K562 (cell line): ENCODE data around the gene GABBR1.

Source experiments
- CHD1 ChIP-seq: fragments of 200-600 bp; sonication (generic); IDR thresholded peaks from one replicate; pipeline ENCODE4 v1.6.1; 2012; ENCODE audit warnings: mild to moderate bottlenecking, moderate library complexity, low read length, inconsistent platforms
- EGR1 ChIP-seq: fragments of 450-650 bp; conservative IDR thresholded peaks from 2 replicates; pipeline ENCODE4 v1.6.1; 2017; ENCODE audit warnings: mild to moderate bottlenecking
- ESRRA ChIP-seq: fragments of 450-650 bp; IDR thresholded peaks from 2 replicates; pipeline ENCODE4 v1.6.1; 2014; ENCODE audit warnings: low read depth, mild to moderate bottlenecking, moderate library complexity, borderline replicate concordance
- SIN3A ChIP-seq, 2 experiments: fragments of 150-350 bp in 1 of 2; IDR thresholded peaks; 2 replicates each; pipeline ENCODE4 v1.6.1; 2011 to 2016; ENCODE audit warnings: borderline replicate concordance in 2 of 2, low read depth in 2 of 2, low read length in 2 of 2, mild to moderate bottlenecking in 2 of 2, moderate library complexity in 2 of 2; ENCODE audit not compliant: control insufficient read depth in 1 of 2
- TEAD4 ChIP-seq, 2 experiments: sonication (generic) in 1 of 2; formaldehyde crosslinking in 1 of 2; IDR thresholded peaks; 2 replicates each; pipeline versions ENCODE4 v1.6.1 to v1.8.0; 2012 to 2022; ENCODE audit warnings: borderline replicate concordance in 1 of 2, inconsistent platforms in 1 of 2, low read length in 1 of 2, mild to moderate bottlenecking in 1 of 2, missing genetic modification reagents in 1 of 2
- ZFP1 ChIP-seq: fragments of 450-650 bp; formaldehyde crosslinking; IDR thresholded peaks from 2 replicates; pipeline ENCODE4 v1.4.0; 2020; ENCODE audit warnings: mild to moderate bottlenecking, mixed read lengths
- ZNF764 ChIP-seq: fragments of 250-450 bp; sonication (Bioruptor Pico); IDR thresholded peaks from 2 replicates; pipeline ENCODE4 v1.4.0; 2020; ENCODE audit warnings: low read depth, mild to moderate bottlenecking, moderate library complexity
- TF ChIP-seq, protein P1 (sequence below), 2 experiments: fragments of 450-650 bp in 1 of 2; sonication (generic) in 1 of 2; formaldehyde crosslinking in 1 of 2; IDR thresholded peaks; 2 replicates each; pipeline versions ENCODE4 v1.7.1 to v1.9.0; 2016 to 2022; ENCODE audit warnings: inconsistent platforms in 1 of 2, mild to moderate bottlenecking in 1 of 2, missing genetic modification reagents in 1 of 2
- TF ChIP-seq, protein P2 (sequence below): fragments of 450-650 bp; IDR thresholded peaks from 2 replicates; pipeline ENCODE4 v1.6.1; 2016; ENCODE audit warnings: low read depth, mild to moderate bottlenecking, moderate library complexity
- TF ChIP-seq, protein P3 (sequence below): sonication (generic); formaldehyde crosslinking; IDR thresholded peaks from 2 replicates; pipeline ENCODE4 v1.9.0; 2022; ENCODE audit warnings: mild to moderate bottlenecking, missing genetic modification reagents

DNA sequence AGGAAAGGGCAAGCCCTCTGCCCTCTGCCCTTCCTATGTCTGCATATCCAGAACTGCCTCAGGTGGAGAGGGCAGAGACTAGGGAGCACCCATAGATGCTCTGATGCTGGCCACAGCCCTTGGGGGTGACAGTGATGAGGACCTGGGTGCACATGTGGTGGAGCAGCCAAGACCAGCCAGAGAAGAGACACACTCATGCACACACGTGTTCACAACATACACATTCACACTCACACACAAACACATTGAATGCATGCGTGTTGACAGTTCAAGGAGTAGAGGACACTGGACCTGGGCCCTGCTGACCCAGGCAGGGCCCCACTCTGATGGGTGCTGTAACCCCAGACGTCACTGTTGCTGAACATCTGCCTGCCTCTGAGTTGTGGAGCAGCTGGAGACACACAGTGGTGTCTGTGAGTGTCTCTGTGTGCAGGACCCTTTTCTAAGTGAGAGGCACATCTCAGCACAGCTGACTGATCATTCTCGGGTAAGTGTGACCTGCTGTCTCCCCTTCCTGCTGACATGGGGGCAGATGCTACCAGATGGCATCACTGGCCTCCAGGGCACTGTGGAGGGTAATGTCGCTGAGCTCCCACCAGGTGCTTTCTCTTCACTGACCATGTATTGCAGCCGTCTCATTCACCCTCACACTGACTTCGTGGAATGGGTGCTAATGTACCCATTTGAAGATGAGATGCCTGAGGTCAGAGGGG lies 115.1 kb downstream of the GABBR1 start:
- TF ChIP-seq CHD1 (no peak), TEAD4 (IDR thresholded peaks at IDR 0.05; ENCODE audit: low read length) (no peak), TEAD4 (CRISPR knock-in tag; IDR thresholded peaks at IDR 0.05; ENCODE audit: borderline replicate concordance) (no peak), ESRRA (no peak), ZFP1 (no peak), SIN3A (IDR thresholded peaks at IDR 0.05; ENCODE audit: borderline replicate concordance in 2 of 2, control insufficient read depth in 1 of 2, low read depth in 2 of 2, low read length in 2 of 2) (no peak), ZNF764 (CRISPR knock-in tag) (no peak), EGR1 (no peak)
- TF ChIP-seq, protein P1, sequence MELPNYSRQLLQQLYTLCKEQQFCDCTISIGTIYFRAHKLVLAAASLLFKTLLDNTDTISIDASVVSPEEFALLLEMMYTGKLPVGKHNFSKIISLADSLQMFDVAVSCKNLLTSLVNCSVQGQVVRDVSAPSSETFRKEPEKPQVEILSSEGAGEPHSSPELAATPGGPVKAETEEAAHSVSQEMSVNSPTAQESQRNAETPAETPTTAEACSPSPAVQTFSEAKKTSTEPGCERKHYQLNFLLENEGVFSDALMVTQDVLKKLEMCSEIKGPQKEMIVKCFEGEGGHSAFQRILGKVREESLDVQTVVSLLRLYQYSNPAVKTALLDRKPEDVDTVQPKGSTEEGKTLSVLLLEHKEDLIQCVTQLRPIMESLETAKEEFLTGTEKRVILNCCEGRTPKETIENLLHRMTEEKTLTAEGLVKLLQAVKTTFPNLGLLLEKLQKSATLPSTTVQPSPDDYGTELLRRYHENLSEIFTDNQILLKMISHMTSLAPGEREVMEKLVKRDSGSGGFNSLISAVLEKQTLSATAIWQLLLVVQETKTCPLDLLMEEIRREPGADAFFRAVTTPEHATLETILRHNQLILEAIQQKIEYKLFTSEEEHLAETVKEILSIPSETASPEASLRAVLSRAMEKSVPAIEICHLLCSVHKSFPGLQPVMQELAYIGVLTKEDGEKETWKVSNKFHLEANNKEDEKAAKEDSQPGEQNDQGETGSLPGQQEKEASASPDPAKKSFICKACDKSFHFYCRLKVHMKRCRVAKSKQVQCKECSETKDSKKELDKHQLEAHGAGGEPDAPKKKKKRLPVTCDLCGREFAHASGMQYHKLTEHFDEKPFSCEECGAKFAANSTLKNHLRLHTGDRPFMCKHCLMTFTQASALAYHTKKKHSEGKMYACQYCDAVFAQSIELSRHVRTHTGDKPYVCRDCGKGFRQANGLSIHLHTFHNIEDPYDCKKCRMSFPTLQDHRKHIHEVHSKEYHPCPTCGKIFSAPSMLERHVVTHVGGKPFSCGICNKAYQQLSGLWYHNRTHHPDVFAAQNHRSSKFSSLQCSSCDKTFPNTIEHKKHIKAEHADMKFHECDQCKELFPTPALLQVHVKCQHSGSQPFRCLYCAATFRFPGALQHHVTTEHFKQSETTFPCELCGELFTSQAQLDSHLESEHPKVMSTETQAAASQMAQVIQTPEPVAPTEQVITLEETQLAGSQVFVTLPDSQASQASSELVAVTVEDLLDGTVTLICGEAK (IDR thresholded peaks at IDR 0.05) = no peak
- TF ChIP-seq, protein P1 (CRISPR knock-in tag; IDR thresholded peaks at IDR 0.05) = no peak
- TF ChIP-seq, protein P2, sequence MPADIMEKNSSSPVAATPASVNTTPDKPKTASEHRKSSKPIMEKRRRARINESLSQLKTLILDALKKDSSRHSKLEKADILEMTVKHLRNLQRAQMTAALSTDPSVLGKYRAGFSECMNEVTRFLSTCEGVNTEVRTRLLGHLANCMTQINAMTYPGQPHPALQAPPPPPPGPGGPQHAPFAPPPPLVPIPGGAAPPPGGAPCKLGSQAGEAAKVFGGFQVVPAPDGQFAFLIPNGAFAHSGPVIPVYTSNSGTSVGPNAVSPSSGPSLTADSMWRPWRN = no peak
- TF ChIP-seq, protein P3, sequence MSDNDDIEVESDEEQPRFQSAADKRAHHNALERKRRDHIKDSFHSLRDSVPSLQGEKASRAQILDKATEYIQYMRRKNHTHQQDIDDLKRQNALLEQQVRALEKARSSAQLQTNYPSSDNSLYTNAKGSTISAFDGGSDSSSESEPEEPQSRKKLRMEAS (CRISPR knock-in tag) = no peak
